Activated naive CD4-positive, alpha-beta T cell treated with anti-CD3 and anti-CD28 coated beads, Interleukin-2, amount 50 U/mL, for 16 hours (primary cell): Measurements from ENCODE around the gene ERP27.

Source experiments
- DNase-seq: peaks from one replicate; pipeline ENCODE4 v3.0.0-alpha.2; 2020

Gene ERP27

DNA sequence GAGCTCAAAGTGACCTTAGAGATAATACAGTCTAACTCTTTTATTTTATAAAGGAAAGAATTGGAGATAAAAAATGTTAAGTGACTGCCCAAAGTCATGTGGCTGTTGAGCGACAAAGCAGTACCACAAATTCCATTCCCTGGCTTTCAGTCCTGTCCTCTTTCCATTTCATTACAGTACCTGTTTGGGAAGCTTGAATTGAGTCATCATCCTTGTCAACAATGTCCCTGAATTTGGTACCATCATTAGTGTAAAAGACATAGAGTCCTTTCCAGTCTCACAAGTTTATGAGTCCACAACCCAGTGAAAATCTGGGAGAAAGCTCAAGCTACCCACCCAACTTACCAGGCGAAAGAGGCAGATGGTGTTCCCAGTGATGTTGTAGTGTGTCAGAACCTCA is 3.8 kb downstream of the ERP27 start:
- no peak for DNase-seq

DNA sequence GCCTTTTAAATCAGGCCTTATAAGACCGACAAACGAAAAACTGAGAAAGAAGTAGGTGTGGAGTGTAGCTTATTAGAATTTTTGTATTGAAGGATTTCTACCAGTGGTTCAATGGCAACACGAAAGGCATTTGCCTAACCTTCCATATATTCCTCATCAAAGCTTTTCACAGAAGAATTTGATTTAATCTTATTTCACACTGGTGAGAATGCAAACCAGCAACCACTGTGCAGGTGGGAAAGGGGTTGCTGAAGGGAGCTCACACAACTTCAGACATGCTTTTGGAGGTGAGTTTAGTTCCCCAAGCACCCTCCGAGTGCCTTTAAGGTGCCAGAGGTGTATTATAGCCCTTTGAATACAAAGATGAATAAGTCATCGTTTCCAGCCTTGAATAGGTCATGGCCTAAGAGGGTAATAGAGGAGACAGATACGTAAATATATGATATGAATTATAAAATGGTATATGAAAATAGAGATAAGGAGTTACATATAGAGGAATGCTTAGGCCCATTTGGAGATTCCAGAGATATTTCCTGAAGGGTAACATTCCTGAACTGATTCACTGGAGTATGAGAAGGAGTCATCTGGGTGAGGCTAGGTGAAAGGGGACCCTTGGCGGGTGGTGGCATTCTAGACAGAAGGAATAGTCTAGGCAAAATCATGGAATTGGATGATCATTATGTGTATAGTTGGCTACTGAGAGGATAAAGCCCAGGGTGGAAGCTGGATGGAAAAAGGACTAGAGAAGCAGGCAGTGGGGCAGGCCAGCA is 6.4 kb downstream of the ERP27 start:
- DNase-seq, result no peak

DNA sequence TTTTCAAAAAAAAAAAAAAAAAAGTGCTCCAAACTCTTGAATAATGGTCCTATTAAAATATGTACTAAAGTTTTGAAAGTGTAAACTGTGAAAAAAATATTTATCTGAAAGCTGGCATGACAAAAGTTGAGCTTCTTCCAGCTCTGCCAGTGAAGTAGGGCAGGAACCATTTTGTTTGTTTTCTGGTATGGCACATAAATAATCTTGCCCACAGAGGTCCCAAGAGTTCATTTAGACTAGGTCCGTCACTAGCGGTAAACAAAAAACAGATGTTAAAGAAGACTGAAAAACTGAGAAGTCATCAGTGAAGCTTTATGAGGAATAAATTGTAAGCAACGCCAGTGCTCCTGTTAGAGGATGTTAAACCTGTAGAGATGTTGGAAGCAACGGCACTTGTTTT is 7.0 kb downstream of the ERP27 start:
- no peak for DNase-seq

DNA sequence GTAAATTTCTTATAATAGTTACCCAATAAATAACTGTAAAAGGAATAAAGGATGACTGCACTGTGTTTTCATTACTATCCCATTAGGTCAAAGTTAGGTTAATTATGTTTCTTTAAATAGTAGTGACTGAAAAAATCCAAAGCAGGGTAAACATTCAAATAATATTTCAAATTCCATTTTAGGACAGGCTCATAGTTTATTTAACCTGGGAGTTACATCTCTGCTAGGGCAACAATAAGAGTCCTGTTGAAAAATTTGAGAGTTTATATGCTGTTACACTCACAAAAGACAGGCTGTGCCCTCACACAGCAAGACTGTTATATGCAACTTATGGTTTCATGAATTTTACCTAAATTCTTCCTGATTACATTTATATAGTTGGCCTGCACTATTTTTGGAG is 8.0 kb downstream of the ERP27 start:
- DNase-seq, result no peak

DNA sequence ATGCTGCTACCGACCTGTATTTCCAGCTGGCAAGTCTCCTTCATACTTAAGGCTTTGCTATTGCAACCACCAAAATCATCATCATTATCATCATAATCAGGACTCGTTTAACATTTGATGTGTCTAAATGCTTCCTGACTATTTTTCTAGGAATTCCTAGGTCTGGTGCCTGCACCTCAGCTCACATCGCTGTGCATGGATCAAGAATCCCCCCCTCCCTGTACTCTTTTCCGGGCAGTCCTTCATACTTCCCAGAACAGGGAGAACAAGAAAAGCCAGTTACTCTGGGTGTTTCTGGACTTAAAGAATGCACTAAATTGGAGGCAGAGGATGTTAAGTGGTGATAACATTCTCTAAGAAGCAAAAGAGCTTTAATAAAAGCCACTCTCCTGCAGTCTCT is 9.4 kb downstream of the ERP27 start:
- DNase-seq, result no peak

DNA sequence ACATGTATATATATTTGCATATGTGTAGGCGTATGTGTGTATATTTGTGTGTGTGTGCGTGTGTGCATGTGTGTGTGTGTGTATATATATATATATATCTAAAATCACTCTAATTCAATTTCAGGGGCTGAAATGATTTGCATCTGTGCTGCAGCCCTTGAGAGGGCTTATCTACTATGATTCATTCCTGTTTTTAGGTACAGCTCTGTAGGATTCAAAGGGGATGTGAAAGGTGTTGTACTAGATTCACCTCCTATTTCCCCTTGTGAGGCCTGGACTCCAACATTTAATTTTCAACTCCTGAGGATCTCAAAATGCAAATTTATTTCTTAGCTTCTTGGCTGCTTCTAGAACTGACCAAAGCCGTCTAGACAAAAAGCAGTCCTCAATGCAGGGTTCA is 11.1 kb downstream of the ERP27 start:
- no peak for DNase-seq

DNA sequence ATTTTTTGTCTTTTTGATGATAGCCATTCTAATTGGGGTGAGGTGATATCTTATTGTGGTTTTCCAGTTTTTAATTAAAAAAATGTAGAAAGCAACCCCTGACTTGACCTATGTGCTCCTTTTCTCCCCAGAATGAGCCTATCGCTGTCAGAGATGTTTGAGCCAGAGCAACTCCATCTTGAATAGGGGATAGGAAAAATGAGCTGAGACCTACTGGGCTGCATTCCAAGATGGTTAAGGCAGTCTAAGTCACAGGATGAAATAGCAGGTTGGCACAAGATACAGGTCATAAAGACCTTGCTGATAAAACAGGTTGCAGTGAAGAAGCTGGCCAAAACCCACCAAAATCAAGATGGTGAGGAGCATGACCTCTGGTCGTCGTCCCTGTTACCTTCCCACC is 13.8 kb downstream of the ERP27 start:
- DNase-seq, result no peak

DNA sequence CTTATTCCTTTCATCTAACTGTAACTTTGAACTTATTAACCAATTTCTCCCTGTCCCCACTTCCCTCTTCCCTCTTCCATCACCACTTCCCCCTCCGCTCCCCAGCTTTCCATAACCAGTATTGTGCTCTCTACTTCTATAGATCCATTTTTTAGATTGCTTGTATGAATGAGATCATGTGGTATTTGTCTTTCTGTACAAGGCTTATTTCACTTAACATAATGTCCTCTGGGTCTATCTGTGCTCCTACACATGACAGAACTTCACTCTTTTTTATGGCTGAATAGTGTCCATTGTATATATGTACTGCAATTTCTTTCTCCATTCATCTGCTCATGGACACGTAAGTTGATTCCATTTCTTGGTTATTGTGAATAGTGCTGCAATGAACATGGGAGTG is 14.4 kb downstream of the ERP27 start:
- no peak for DNase-seq

DNA sequence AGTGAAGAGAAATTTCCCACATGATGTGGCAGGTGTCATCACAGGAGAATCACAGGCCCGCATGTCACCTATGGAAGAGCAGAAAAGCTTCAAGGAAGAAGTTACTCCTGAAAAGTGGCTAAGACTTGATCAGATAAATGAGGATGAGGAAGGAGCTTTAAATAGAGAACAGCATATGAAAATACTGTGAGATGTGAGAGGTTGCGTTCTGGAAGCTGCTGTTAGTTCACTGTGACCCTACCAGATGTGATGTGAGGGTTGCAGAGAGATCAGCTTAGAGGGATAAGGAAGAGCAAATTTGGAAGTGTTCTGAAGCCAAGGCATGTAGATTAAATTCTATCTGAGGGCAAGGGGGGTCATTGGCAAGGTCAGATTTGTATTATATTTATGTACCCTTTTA is 17.1 kb downstream of the ERP27 start:
- DNase-seq, result no peak

DNA sequence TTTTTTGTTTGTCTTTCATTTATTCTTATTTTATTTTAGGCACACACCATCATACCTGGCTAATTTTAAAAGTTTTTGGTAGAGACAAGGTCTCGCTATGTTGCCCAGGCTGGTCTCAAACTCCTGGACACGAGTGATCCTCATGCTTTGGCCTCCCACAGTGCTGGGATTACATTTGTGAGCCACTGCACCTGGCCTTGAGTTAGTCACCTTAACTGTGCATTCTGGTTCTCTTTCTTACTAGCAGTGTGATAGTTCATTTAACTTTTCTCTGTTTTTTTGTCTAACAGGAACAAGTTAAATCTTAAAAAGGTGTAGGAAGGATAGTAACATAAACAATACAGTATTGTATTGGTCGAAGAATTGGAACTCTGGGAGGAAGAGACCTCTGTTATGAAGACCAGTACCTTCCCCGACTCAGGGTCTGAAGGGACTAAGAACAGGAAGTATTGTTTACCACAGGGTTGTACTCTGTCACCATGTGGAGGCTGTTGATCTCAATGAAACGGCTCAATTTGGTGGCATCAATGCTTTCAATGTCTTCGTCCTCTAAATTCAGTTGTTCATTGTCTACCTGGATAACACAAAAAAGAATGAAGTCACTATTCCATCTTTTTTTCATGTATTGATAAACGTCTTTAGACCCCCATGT is 17.7 kb downstream of the ERP27 start:
- no peak for DNase-seq

DNA sequence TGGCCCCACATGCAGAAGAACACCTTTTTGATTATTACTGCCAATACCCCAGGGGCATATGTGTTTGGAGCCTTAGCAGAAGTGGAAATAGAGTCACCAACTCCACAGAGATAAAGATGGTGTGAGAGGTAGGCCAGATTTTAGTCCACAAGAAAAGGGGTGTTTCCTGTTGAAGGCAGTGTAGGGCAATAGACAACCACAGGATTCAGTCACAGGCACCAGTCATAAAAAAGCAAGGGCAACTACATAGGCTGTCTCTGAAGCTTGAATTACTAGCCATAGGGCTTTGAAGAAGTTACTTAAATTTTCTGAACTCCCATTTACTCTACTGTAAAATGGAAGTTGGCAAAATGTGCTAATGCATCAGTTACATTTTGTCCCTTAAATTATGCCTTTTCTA is 18.9 kb downstream of the ERP27 start:
- DNase-seq, result no peak

DNA sequence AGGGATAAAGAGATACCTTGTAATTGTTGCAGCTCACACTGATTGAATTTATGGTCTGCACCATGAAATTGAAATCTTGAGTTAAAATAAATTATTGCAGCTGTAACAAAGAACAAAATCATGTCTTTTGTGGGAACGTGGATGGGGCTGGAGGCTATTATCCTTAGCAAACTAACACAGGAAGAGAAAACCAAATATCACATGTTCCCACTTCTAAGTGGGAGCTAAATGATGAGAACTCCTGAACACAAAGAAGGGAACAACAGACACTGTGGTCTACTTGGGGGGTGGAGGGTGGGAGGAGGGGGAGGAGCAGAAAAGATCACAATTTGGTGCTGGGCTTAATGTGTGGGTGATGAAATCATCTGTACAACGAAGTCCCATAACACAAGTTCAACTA is 22.6 kb downstream of the ERP27 start:
- no peak for DNase-seq

DNA sequence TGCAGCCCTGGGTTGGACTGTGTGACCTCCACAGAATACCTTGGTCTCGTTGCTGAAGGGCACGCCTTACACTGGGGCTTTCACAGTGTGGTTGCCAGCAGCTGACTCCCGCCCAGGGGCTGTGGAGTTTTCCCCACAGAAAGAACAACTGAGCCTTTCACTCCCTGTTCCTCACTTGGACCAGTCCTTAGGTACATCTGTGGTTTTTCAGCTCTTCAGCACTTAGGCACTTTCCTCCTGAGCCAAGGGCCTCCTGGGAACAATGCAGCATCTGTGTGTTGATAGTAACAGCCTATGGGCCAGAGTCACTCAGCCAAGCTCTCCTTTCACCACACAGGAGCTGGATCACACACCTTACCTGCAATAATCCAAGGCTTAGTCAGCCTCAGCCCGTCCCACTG is 25.0 kb downstream of the ERP27 start:
- DNase-seq, result no peak

DNA sequence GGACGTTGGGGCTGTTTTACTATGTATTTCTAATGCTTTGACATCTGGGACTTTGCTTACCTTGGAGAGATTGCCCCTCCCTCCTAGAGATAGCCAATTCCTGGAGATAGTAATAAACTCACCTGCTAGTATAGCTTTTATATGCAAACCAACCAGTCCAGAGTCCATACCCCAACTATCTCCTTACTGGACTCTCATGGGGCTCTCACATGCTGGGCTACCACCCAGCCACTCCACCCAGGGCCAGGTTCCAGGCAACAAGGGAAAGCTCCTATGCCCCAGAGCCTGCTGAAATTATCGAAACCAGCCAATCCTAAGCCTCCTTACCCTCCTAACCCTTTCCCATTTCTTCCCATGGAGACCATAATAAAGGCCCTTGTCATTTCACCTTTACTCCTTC is 27.2 kb downstream of the ERP27 start:
- DNase-seq, result no peak

DNA sequence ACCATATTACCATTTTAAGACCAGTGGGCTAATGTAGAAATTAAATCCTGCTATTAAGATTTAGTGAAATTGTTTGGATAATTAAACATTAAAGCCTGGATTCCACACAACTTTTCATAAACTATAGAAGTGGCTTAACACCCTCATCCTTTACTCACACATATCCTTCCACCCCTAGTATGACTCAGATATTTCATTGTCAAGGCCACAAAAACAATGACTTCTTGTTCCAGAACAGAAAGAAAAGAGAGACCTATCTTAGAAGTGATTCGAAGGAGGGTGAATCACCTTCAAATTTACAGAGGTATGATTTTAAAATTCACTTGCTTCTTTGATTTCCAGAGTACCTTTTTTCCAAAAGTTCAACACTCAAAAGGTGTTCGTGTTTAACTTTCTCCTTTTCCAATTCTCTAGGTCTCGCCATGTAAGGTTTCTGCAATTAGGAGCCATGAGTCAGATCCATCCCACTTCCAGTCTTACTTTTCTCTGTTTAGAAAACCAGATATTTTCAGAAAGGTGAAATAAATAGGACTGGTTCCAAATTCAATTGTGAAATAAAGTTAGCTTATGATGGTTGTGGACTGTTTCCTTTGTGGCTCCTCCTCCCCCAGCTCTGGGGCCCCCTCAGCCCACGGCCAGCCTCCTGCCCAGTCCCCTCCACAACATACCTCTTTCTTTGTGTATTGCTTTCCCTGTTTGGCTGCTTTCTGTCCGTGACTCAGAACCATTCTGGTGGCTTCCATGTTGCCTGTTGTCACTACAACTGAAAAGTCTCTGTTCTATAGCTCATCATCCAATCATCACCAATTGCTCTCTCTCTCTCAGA is 28.0 kb downstream of the ERP27 start:
- DNase-seq, result peak; percentile 51

DNA sequence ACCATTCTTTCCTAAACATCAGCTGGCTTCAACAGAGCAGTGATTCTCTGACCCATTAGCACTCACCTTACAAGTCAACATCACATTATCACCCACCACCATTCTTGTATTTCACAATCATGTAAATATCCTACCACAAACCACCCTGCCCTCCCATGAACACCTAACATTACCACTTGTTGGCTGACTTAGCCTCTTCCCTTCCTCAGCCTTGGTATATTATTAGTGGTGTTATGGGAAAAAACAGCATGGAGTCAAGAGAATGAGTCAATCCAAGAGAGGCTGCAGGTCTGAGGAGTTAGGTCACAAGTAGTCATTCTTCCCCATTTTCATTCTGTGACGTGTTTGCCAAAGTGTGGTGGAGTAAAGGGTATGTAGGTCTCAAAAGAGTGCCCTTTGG is 30.4 kb downstream of the ERP27 start:
- DNase-seq, result no peak

DNA sequence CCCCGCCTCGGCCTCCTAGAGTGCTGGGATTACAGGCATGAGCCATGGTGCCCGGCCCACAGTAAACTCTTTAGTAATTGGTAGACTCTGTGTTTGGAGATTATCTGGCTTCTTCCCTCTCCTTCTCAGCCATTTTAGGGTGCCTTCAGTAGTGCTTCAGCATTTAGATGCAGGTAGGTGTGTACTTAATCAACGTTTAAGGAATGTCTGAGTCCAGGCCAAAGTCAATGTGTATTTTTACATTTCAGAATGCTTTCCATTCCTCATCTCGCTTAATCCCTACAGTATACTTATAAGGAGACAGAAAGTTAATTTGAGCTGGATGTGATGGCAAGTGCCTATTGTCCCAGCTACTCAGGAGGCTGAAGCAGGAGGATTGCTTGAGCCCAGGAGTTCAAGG is 32.2 kb downstream of the ERP27 start:
- DNase-seq, result no peak

DNA sequence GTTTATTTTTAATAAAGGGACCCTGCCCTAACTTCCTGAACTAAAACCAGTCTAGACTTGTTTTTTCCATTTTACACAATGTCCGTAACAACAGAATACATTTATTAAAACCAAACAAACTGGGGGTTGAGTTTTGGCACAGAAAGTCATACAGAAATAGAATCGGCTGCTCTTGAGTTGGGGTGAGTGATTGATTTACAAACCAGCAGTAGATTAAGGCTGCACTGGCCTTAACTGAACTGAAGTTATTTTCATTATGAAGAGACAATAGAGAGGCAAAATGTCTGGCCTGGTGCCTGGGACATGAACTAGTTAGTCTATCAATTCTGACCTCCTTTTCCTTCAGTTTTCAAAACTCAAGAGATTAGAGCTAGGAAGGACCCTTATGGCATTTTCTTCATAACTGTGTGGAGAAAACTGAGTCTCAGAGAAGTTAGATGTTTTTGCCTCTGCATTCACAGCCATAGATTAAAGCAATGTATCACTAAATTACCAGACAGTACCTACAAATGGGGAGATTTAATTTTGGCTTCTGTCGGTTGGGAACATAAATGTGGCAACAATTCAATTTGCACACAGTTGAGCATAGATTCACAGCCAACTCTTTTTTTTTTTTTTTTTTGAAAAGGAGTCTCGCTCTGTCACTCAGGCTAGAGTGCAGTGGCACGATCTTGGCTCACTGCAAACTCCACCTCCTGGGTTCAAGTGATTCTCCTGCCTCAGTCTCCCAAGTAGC is 32.9 kb downstream of the ERP27 start:
- DNase-seq, result no peak

DNA sequence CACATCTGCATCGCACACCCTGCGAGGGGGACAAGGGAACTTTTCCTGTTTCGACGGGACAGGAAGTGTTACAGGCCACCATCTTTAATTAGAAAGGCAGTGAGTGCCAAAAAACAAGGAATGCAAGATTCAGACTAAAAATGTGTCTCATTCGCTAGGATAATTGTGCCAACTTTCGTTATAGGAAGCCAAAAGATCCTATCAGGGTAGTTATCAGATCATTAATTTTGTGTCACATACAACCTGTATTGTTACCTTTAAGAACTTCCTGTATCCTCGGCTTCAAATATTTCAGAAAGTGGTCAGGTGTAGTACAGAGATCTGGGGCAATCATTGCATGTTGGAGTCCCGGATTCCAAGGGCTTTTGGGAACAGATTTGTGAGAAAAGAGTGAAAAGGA is 33.5 kb downstream of the ERP27 start:
- no peak for DNase-seq

DNA sequence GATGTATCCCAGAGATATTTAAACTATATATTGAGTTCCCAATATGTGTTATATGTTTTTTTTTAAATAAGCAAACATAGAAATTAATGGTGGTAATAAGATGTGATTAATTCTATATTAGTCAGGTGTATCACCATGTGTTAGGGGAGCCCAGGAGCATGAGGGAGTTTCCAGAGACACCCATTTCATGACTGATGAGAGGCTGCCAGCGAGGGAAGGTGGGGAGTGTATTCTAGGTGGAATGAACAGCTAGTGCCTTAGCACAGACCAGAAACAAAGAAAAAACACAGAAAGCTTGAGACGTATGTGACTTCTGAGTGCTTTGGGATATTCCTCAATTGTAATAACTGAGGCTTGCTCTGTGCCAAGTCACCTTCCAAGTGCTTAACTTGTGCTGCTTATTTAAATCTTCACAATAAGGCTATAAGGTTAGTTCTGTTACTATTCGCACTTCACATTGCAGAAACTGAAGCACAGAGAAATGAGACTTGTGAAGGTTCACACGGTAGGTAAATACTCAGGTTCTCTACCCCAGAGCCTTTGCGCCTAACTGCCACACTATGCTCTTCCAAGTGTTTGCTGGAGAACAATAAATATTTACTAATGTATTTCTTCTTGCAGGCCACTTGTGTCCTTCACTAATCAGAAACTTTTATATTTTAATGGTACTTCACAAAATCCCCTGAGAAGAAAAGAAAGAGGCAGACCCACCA is 34.8 kb downstream of the ERP27 start:
- DNase-seq, result no peak

DNA sequence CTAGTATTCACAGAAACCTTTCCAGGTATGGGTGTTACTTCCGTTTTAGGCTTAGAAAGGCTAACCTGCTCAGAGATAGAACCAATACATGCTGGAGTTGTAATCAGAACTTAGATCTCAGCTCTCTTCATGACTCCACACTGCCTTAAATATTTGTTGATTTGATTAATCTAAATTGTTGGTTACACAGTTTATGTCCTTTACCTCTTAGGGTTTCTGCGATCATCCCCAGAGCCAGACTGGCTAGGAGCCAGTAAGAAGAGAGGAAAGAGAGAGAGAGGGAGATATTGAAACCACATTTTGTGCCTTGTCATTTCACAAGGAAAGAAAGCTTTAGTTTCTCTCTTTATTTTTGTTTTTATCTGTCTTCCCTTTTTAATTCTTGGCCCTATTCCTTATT is 35.9 kb downstream of the ERP27 start:
- no peak for DNase-seq

DNA sequence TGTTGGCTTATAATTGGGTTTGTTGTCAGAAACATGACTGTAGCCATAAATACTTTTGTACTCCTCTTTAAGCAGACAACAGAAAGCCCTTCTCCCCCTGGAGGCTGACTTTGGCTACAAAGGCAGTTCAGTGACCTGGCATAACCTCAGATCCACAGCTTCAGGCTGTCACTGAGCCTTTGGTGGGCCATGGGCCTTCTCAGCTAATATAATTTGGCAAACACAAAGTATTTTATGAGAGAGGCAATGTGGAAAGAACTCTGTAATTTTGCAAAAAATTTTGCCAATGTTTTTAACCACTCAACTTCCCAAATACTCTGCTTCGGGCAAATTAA is 37.1 kb downstream of the ERP27 start:
- DNase-seq, result no peak
